GM18526 (cell line): ENCODE results near the gene LGI1.

Experiments used
- POLR2A ChIP-seq: IDR thresholded peaks from 3 replicates; pipeline ENCODE4 v1.6.1; 2011; ENCODE audit not compliant: insufficient read length; ENCODE audit errors: extremely low read depth

Gene LGI1

DNA sequence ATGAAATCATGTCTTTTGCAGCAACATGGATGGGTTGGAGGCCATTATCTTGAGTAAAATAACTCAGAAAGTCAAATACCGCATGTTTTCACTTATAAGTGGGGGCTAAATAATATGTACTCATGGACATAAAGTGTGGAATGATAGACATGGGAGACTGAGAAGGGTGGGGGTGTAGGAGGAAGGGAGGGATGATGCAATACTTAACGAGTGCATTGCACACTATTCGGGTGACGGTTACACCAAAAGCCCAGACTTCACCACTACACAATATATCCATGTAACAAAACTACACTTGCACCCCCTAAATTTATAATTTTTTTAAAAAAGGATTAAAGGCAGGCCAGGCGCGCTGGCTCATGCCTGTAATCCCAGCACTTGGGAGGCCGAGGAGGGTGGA lies 13.6 kb downstream of the LGI1 start:
- no peak for TF ChIP-seq POLR2A

DNA sequence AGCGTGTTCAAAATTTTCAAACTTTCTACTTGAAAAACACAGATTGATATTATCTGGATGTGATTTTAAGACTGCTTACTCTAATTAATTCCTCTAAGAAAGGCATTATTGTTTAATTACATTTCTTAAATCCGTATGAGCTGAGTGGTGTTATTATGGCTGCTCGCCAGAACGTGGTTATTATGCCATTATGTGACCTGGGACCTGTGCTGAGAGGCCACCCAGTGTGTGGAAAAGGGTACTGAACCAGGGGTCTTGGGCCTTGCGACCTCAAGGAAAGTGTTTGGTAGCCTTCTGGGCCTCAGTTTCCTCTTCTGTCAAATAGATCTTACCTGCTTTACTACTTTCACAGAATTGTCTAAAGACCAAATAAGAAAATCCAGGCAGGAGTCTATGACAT lies 15.4 kb downstream of the LGI1 start:
- no peak for TF ChIP-seq POLR2A

DNA sequence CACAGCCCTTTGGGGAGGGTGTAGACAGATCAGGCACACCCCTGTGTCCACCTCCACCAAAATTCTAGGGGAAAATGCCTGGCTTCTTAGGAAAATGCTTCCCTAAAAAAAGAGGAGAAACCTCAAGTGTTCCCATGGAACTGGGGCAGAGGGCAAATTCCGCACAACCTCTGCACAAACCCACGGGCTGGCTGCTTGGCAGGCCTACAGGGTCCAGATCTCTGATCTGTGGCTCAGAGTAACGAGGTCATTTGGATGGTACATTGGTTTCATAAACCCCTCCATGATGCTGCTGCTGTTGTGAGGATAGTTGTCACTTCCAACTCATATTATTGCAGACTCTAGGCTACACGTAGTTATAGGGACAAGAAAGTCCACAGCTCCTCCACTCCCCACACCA lies 16.0 kb downstream of the LGI1 start:
- no peak for TF ChIP-seq POLR2A

DNA sequence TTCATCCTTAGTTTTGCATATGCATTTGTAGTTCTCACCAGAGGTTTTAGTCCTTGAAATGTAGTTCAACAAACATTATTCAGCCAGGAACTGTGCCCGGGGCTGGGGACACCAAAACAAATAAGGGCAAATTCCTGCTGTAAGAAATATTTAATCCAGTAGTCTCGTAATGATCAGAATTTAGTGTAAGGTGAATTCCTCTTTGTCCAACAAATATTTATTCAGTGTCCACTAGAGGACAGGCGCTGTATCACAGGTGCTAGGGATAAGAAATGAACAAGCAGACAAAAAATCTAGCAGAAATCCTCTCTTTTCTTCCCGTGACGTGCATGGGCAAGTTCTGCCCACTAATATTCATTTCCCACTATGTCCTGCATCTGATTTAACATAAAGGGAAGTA lies 17.6 kb downstream of the LGI1 start:
- no peak for TF ChIP-seq POLR2A

DNA sequence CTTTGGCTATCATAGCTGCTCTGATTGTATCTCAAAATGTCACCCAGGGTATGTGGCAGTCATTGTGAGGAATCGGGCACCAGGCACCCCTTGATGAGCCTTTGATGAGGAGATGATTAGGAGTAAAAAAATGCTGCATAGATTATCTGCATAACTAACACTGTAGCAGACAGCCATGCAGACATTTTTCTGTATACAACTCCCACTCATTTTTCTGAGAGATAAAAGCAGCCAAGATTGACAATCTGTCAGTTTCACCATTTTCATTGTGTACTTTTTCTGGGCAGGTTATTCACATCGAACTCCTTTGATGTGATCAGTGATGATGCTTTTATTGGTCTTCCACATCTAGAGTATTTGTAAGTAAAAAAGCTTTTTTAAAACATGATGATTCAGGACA lies 19.4 kb downstream of the LGI1 start:
- TF ChIP-seq POLR2A: no peak

DNA sequence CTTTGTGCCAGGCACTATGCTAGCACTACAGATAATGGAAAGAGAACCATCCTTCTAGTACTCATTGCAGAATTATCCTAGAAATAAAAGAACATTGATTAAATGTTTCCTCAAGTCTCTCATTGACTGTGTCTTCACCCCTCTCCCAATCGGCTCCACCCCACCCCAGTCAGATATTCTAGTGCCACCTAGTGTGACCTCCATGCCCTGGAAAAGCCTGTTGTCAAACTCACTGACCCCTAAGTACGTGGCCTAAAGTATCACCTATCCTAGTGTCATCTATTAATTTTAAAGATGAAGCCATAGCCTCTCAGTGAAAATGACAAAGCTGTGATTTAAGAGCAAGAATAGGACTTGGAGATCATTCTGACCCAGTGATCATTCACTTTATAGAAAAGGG lies 26.3 kb downstream of the LGI1 start:
- TF ChIP-seq POLR2A: no peak

DNA sequence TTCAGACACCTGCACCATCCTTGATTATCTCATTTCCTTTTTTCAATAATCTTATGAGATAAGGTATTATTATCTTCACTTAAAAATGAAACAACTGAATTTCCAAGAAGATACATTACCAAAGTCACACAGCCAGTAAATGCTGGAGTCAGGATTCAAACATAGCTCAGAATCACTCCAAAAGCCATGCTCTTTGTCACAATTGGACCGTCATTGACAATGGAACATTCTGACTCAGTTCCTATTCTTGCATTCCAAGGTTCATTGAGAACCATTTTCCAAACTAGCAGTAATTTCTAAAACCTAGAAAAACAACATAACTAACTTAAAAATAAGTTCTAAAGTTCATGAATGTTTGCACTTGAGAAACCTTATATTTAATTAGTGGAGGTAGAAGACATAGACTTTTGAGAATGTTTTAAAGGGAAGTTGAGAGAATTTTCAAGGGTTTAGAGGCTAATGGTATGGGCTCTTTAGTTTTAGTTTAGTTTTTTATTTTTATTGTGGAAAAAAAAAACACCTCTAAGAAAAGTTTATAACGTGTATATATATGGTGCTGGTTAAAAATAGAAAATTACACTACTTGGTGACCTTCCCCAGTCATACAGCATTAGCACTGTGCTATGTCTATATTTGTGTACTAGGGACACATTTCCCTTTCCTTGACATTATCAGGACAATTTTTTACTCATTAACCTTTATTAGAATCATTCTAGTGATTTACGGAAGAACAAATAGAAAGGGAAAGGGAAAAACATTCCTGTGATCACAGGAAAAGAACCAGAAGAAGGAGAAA lies 30.9 kb downstream of the LGI1 start:
- TF ChIP-seq POLR2A: no peak

DNA sequence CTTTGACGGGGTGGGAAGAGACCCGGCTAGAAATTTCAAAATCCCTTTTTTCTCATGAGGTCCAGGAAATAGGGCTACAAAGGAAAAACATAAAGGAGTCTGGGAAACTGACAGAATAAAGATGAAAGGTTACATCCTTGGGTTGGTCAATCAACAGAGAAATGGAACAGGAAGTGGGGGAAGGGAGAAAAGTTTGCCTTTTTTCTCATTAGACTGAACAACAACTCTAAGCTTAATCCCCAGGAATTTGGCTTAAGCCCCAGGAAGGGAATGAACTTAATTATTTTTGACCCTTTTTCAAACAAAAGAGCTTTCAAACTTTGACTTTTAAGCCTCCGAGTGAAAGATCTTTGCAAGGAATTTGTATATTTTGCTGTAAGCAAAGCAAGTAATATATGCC lies 32.7 kb downstream of the LGI1 start:
- TF ChIP-seq POLR2A: no peak

DNA sequence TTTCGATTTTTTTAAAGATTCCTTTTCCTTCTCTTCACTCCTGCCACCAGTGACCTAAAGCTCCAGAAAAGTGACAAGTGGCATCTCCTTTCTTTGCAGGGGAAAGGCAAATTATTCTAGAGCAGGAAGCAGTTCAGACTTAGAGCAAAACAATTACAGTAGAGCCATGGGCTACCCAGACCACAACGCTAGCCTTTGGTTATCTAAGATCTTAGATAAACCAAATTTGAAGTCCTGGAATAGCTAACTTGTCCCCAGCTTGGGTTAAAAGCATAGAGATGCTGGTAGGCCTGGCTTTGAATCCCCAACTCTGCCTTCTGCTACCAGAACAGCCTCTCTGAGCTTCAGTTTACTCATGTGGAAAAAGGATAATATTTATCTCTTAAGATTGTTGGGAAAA lies 38.4 kb downstream of the LGI1 start:
- no peak for TF ChIP-seq POLR2A

DNA sequence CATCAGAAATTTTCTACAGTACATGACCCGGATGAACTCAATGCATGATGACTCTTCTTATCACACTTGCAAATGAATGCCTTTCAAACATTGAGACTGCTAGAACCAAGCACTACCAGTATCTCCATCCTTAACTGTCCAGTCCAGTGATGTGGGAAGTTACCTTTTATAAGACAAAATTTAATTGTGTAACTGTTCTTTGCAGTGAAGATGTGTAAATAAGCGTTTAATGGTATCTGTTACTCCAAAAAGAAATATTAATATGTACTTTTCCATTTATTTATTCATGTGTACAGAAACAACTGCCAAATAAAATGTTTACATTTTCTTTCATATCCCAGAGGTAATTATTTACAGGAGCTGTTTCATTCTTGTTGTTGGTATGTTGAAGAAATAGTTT lies 40.1 kb downstream of the LGI1 start:
- TF ChIP-seq POLR2A: no peak

DNA sequence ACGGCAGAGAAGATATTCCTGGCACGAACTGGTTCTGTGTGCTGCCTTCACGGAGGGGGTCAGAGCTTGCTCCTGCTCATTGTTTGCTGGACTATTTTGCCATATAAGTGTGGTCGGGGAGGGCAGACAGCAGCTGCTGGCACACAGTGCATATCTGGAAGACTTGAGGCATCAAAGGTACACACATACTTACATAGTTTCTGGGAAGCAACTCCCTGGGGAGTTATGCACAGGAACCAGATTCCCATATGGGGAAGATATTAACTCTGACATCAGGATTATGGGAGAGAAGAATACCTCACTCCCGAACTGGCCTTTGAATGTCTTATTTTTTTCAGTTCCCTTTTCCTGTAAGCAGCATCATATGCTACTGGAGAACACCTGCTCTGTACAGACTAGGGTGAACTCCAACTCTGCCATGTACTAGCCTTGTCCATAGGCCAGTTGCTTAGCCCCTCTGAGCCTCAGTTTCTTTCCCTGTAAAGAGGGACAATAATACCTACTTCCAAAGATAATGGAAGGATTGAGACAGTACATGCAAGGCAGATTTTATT lies 41.5 kb downstream of the LGI1 start:
- no peak for TF ChIP-seq POLR2A

DNA sequence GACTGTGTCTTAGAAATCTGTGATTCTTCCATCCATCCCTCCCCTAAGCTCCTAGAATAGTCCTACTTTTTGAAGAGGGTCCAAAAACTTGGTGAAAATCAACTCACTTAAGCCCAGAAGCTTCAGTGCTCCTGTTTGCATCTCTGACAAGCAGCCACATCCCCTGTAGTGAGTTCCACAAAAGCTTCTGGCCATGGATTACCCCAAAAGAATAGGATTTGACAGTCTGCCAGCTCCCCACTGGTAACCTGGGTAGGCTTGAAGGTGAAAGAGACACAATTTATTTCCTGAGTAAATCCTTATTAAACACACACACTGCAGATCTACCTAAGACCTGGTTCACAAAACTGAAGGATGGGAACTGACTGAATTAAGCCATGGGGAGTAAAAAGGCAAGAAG lies 46.5 kb downstream of the LGI1 start:
- TF ChIP-seq POLR2A: no peak

DNA sequence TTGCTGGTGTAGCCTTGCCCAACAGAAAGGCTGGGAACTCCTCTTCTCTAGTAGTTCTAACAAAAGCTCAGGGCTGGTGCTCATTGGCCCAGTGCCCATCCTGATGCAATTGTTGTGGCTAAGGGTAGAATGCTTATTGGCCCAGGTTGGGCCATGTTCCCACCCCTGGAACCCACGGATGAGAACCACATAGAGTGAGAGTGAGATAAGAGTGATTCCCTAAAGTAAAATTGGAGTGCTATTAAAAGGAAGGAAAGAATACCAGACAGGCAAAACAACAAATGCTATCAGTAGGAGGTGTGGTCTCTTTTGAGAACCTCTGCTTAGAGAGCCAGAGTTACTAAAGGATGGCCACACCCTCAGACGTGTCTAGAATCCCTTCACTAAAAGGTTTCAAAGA lies 49.2 kb downstream of the LGI1 start:
- TF ChIP-seq POLR2A: no peak

DNA sequence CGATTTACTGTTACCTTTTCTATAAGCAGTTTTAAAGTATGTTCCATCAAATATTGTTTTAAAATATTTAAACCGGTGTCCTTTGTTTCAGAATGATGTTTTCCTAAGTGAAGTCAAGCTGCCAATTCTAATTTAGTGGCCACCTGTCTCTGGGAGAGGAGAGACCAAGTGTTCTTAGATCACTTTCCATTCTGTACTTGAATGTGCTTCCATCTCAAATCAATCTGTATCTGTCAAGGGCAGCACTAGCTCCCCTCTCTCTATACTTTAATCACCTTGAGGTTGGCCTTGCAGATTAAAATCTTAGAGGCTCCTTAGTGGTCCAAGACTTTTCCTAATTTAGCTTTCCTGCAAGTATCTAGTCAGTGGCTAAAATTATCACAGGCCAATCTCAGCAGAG lies 49.6 kb downstream of the LGI1 start:
- no peak for TF ChIP-seq POLR2A

DNA sequence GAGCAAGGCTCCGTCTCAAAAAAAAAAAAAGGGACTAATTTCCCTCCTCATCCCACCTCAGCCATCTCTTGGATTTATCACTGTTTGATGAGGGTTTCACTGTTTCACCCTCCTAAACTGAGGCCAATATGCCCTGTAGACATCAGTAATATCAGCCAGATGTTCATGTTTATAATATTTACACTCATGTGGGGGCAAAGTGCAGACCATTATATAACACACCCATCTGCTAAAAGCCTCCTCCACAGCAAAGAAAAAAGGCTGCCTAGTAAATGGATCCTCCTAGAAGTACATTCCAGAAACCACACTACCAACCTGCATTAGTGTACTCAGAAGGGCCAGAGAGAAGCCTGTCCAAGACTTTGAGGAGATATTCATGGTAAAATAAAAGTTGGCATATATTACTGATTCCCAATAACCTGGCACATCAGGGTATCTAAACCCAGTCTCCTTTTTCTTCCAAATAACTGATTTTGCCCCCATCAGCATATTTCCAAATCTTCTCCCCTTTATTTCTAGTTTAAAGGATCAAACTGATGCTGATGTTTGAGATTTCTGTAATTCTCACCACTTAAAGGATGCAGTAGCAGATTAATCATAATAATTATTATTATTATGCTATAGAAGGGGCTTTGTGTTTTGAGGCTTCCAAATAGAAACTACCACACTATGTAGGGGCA lies 55.1 kb downstream of the LGI1 start:
- TF ChIP-seq POLR2A: no peak

DNA sequence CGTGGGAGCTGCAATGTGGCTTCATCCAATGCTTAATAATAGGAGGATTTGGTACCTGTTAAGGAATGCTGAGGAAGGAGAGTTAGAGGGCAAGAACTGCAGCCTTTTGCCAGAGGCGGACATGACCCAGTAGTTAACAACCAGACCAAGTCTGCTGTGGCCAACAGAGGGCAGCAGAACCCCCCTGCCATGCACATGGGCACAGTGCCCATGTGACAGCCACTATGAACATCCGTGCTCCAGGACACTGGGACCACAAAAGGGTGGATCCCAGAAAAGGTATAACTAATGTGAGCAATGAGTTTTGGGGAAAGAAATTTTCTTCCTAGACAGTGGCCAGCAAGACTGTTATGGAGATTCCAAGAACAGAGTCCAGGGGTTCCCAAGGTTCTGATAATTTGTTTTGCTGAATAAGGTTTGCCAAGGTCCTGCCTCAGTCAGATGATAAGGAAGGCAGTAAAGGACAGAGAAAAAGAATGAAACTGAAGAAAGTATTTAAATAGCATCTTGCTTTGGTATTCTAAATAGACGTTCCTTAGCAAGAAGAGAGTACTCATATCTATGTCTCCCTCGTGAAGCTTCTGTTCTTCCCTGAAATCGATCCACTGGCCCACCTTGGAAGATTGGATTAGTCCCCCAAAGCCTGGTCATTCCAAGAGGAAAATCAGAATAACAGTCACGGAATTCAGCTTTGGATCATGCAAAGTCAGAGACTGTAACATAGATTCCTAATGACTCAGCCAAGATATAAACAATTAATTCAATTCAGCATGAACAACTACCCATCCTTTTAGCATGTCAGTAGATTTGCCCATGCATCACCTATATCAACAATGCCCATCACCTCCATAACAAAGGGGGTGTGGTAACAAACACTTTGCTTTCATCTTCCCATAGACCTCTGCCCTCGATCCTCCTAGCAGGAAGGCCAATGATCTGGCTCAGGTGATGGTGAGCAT lies 56.0 kb downstream of the LGI1 start:
- TF ChIP-seq POLR2A: no peak
